ENCODE results near the gene DAPK2.

The DAPK2 gene

DNA sequence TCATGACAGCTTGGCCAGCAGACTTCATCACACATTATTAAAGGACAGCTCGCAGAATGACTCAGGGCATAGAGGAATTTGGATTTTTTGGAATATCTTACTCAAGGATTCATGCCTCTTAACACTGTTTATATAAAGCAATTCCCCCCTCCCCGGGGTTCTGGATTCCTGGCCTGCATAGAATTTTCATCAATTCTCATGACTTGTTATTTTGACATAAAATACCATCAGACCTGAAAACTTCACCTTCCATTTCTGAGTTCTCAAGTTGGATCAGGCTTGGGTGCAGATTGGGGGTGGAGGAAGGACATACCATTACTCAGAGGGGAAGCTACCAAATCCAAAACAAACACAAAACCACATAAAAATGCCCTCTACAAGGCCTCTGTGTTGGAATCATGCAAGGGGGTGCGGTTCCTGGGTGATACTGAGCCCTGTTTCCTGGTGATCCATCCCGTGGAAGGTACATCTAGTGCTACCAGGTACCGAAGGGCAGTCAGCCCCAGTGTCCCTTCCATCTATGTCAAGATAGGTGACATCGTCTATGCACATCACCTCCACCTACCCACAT, 95.3 kb downstream of the DAPK2 start:
- H3K27ac ChIP-seq: no peak overlapping the region
- TF ChIP-seq, protein P1, sequence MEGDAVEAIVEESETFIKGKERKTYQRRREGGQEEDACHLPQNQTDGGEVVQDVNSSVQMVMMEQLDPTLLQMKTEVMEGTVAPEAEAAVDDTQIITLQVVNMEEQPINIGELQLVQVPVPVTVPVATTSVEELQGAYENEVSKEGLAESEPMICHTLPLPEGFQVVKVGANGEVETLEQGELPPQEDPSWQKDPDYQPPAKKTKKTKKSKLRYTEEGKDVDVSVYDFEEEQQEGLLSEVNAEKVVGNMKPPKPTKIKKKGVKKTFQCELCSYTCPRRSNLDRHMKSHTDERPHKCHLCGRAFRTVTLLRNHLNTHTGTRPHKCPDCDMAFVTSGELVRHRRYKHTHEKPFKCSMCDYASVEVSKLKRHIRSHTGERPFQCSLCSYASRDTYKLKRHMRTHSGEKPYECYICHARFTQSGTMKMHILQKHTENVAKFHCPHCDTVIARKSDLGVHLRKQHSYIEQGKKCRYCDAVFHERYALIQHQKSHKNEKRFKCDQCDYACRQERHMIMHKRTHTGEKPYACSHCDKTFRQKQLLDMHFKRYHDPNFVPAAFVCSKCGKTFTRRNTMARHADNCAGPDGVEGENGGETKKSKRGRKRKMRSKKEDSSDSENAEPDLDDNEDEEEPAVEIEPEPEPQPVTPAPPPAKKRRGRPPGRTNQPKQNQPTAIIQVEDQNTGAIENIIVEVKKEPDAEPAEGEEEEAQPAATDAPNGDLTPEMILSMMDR (conservative IDR thresholded peaks at IDR 0.05): no peak
- no peak for TF ChIP-seq ZFX (IDR thresholded peaks at IDR 0.05)

DNA sequence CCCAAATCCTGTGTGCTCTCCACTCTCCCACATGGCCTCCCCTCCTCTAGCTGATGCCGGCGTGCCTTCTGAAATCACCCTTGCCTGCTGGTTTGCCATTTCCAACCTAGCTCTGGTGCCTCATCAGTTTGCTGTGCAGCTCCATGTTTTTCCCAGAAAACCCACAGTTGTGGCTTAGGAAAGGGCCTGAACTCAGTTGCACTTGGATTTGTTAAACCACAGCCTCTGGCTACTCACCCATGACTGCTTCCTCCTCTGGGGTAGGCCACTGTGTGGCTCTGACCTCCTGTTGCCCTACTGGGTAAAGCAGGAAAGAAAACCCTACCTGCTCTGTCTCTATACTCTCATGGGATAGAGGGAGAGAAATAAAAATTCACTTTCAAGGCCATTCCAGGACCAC, 97.3 kb downstream of the DAPK2 start:
- no peak overlapping the region for H3K27ac ChIP-seq
- TF ChIP-seq, protein P1 (conservative IDR thresholded peaks at IDR 0.05): no peak
- TF ChIP-seq ZFX (IDR thresholded peaks at IDR 0.05): no peak

DNA sequence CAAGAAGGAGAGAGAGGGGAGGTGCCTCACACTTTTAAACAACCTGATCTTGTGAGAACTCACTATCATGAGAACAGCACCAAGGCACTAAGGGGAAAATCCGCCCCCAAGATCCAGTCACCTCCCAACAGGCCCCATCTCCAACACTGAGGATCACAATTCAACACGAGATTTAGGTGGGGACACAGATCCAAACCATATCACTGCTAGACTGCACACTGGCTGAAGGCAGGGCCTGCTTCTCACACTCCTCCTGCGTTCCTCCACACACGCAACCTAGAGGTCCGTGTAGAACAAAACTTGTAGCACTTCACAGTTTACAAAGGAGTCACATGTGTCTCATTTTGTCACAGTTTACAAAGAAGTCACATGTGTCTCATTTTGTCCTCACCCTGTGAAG, 97.8 kb downstream of the DAPK2 start:
- TF ChIP-seq, protein P1 (conservative IDR thresholded peaks at IDR 0.05): no peak
- TF ChIP-seq ZFX (IDR thresholded peaks at IDR 0.05): no peak
- no peak overlapping the region for H3K27ac ChIP-seq

DNA sequence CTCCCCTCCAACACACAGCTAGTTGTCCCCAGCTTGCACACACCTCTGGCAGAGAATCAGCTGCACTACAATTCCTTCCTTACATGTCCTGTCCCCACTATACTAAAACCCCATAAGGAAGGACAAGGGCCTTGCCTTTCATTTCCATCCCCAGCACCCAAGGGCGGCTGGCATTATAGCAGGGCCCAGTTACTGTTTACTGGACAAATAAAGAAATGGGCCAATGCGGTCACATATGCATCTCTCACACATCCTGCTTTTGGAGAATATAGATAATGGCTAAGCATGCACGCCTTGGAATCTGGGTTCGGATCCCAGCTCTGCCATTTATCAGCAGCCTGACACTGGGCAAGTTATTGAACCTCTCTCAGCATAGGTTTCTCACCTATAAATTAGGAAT, 99.1 kb downstream of the DAPK2 start:
- TF ChIP-seq ZFX (IDR thresholded peaks at IDR 0.05): no peak
- TF ChIP-seq, protein P1 (conservative IDR thresholded peaks at IDR 0.05): no peak
- H3K27ac ChIP-seq: no peak overlapping the region

DNA sequence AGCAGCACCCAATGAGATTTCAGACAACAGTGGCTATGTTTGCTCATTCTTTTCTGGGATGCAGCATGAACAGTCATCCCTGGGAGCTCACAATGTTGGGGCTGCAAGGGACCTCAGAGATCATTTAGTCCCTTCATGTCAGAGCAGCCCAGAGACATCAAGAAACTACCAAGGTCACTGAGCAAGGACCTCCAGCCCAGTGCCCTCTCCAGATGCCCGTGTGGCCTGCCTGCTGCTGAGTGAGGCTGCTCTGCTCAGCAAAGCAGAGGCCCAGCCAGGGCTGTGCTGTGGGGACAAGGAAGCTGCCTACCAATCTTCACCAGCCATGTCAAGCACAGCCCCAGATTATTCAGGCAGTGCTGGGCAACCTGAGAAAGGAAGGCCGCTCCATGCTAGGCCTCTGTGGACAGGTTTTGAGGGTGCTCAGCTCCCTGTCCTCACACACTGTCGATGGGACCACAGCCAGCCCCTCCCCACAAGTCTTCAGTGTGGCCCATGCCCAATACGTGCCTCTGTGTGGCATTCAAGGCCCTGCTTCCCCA, 99.7 kb downstream of the DAPK2 start:
- TF ChIP-seq, protein P1 (conservative IDR thresholded peaks at IDR 0.05): no peak
- no peak for TF ChIP-seq ZFX (IDR thresholded peaks at IDR 0.05)
- H3K27ac ChIP-seq: no peak overlapping the region

DNA sequence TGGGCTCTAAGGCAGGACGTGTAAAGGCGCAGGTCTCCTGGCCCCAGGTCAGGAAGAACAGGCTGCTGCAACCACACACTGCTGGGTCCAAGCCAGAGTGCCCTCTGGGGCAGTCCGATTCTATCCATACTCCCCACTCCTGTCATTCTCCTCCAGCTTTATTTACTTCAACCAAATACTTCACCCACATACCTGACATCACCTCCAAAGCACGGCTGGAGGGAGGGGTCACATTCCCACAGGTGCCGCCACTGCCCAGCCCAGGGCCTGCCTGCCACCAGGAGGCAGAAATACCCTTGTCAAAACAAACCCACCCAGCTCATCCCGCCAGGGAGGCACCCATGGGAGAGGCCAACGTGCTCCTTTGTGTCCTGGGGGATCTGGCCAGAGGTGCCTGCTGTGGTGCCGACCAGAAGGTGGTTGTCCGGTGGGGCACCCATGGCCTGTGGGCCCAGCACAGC, 100.4 kb downstream of the DAPK2 start:
- no peak overlapping the region for H3K27ac ChIP-seq

More for the DNA sequence above, 100.4 kb downstream of the DAPK2 start:
- TF ChIP-seq, protein P1 (conservative IDR thresholded peaks at IDR 0.05): no peak
- no peak for TF ChIP-seq ZFX (IDR thresholded peaks at IDR 0.05)

Measured in C4-2B (cell line).